Measurements from ENCODE around the gene ZBTB22.
"Not testable (repeated sequence)": the region's sequence is repeated elsewhere in the genome, so short reads cannot be mapped to it uniquely, and the experiment has no call there.

Gene ZBTB22

GRCh38 chr6:33288921-33289783 lies 28.4 kb downstream of the ZBTB22 start, which contains the start of the genes PFDN6 and WDR46:
PFDN6 (plus strand) TSS chr6:33289601; CDS start chr6:33289857, 256 bp downstream.
WDR46 (minus strand) TSS chr6:33289239; CDS start chr6:33289170, 69 bp downstream.
- peak; percentile 88 for DNase-seq
- in situ Hi-C loops (cut with HindIII; ENCODE audit: low pct_ligation_motif_present, low pct_unique_long_range_greater_than_20kb, low sequenced_read_pairs), result no loop called here

- DNase-seq, result no peak
- in situ Hi-C loops (cut with HindIII; ENCODE audit: low pct_ligation_motif_present, low pct_unique_long_range_greater_than_20kb, low sequenced_read_pairs), result no loop called here
These were observed 29.2 kb downstream of the ZBTB22 start for GRCh38 chr6:33288141-33288920.

GRCh38 chr6:33286946-33287914 lies 30.3 kb downstream of the ZBTB22 start:
- no peak for DNase-seq
- in situ Hi-C loops (cut with HindIII; ENCODE audit: low pct_ligation_motif_present, low pct_unique_long_range_greater_than_20kb, low sequenced_read_pairs), result no loop called here

GRCh38 chr6:33285214-33285613 lies 32.3 kb downstream of the ZBTB22 start:
- DNase-seq; in situ Hi-C loops (cut with HindIII; ENCODE audit: low pct_ligation_motif_present, low pct_unique_long_range_greater_than_20kb, low sequenced_read_pairs): not testable (repeated sequence)

- in situ Hi-C loops (cut with HindIII; ENCODE audit: low pct_ligation_motif_present, low pct_unique_long_range_greater_than_20kb, low sequenced_read_pairs), result no loop called here
- no peak for DNase-seq
These were observed 37.0 kb downstream of the ZBTB22 start for GRCh38 chr6:33280539-33280938.

- DNase-seq, result peak; percentile 82
- in situ Hi-C loops (cut with HindIII; ENCODE audit: low pct_ligation_motif_present, low pct_unique_long_range_greater_than_20kb, low sequenced_read_pairs), result no loop called here
These were observed 37.5 kb downstream of the ZBTB22 start for GRCh38 chr6:33279971-33280511.

- in situ Hi-C loops (cut with HindIII; ENCODE audit: low pct_ligation_motif_present, low pct_unique_long_range_greater_than_20kb, low sequenced_read_pairs), result no loop called here
- no peak for DNase-seq
These were observed 38.3 kb downstream of the ZBTB22 start for GRCh38 chr6:33279257-33279695.

- in situ Hi-C loops (cut with HindIII; ENCODE audit: low pct_ligation_motif_present, low pct_unique_long_range_greater_than_20kb, low sequenced_read_pairs), result no loop called here
- DNase-seq, result no peak
These were observed 38.7 kb downstream of the ZBTB22 start for GRCh38 chr6:33278810-33279209.

- no peak for DNase-seq
- in situ Hi-C loops (cut with HindIII; ENCODE audit: low pct_ligation_motif_present, low pct_unique_long_range_greater_than_20kb, low sequenced_read_pairs), result no loop called here
These were observed 39.2 kb downstream of the ZBTB22 start for GRCh38 chr6:33278392-33278741.

GRCh38 chr6:33277663-33278391 lies 39.7 kb downstream of the ZBTB22 start:
- no peak for DNase-seq
- in situ Hi-C loops (cut with HindIII; ENCODE audit: low pct_ligation_motif_present, low pct_unique_long_range_greater_than_20kb, low sequenced_read_pairs), result no loop called here

GRCh38 chr6:33276864-33277662 lies 40.5 kb downstream of the ZBTB22 start, which contains the start of gene B3GALT4:
B3GALT4 (plus strand) TSS chr6:33277123; CDS start chr6:33277420, 297 bp downstream.
- in situ Hi-C loops (cut with HindIII; ENCODE audit: low pct_ligation_motif_present, low pct_unique_long_range_greater_than_20kb, low sequenced_read_pairs), result no loop called here
- peak; percentile 74 for DNase-seq

GRCh38 chr6:33276581-33276863 lies 41.0 kb downstream of the ZBTB22 start:
- in situ Hi-C loops (cut with HindIII; ENCODE audit: low pct_ligation_motif_present, low pct_unique_long_range_greater_than_20kb, low sequenced_read_pairs), result no loop called here

GRCh38 chr6:33275795-33276580 lies 41.6 kb downstream of the ZBTB22 start:
- DNase-seq; in situ Hi-C loops (cut with HindIII; ENCODE audit: low pct_ligation_motif_present, low pct_unique_long_range_greater_than_20kb, low sequenced_read_pairs): not testable (repeated sequence)

More at GRCh38 chr6:33276581-33276863, 41.0 kb downstream of the ZBTB22 start:
- no peak for DNase-seq

- in situ Hi-C loops (cut with HindIII; ENCODE audit: low pct_ligation_motif_present, low pct_unique_long_range_greater_than_20kb, low sequenced_read_pairs), result no loop called here
- no peak for DNase-seq
These were observed 43.3 kb downstream of the ZBTB22 start for GRCh38 chr6:33273924-33274902.

All from ACHN (cell line).